GM19328 (cell line): Measurements from ENCODE around the gene GPR25.

Experiments
- ATAC-seq: cut with Tn5 transposase; IDR thresholded peaks from one replicate; pipeline ENCODE4 v1.9.1; 2021; ENCODE audit warnings: mild to moderate bottlenecking, moderate library complexity; ENCODE audit not compliant: unreplicated experiment

GPR25 gene

DNA sequence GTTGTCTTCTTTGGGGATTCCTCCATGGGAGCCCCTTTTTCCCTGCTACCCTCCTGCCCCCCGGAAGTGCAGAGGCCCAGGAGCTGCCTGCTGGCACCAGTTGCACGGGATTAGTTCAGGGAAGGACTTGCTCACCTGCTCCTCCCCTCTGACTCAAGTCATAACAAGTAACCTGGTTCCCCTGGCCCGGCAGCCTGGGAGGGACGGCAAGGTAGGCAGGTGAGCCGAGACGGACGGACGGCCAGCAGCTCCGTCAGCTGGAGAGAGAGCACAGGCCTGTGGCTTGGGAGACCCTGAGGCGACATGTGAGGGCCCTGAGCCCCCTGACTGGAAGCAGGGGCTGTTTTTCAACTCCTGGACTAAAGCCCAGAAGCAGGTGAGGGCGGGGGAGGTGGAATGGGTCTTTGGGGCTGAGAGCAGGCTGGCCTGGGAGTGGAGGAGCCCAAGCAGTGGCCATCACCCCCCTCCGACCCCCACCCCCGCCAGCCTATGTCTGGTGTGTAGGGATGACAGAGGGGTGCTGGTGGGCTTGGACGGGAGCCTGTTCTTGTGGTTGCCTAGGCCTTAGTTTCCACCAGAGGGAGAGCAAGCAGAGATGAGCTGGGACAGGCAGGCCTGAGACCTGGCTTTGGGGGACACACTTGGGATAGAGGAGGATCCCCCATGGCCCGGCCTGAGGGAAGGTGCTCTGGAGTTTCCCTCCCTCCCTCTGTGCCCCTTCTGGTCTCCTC is 22.1 kb downstream of the GPR25 start, which contains the start of gene INAVA:
INAVA (plus strand) TSS at position 189 of the 731 bp plus-strand sequence. CDS start 3,501 bp downstream, outside the sequence.
- ATAC-seq, result no peak

- ATAC-seq, result no peak
Observed at GRCh38 chr1:200895443-200895789, 22.6 kb downstream of the GPR25 start.

GRCh38 chr1:200895801-200896530 is 23.2 kb downstream of the GPR25 start:
- no peak for ATAC-seq

GRCh38 chr1:200896531-200897196 is 23.9 kb downstream of the GPR25 start:
- no peak for ATAC-seq

- no peak for ATAC-seq
Observed at GRCh38 chr1:200897259-200897658, 24.5 kb downstream of the GPR25 start.

DNA sequence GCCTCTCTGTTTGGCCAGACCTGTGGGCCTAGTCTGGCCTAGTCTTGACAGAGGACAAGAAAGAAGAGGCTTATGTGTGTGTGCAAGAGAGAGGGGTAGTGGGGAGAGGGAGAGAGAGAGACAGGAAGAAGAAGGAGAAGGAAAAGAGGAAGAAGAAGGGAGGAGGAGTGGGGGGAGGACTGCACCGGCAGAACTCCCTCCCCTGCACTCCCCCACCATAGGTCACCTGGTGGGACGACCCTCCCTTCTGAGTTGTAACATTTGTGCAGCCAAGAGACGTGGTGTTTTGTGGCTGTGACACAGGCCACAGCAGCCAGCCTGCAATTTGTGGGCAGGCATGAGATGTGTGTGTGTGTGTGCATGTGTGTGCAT is 26.2 kb downstream of the GPR25 start:
- ATAC-seq, result no peak

- ATAC-seq, result no peak
Observed at GRCh38 chr1:200899451-200899915, 26.7 kb downstream of the GPR25 start.

GRCh38 chr1:200899954-200900867 is 27.4 kb downstream of the GPR25 start:
- no peak for ATAC-seq

GRCh38 chr1:200900877-200901276 is 28.1 kb downstream of the GPR25 start:
- ATAC-seq, result no peak

GRCh38 chr1:200901350-200901749 is 28.6 kb downstream of the GPR25 start:
- ATAC-seq, result no peak

- ATAC-seq, result no peak
Observed at GRCh38 chr1:200901796-200902444, 29.1 kb downstream of the GPR25 start.

DNA sequence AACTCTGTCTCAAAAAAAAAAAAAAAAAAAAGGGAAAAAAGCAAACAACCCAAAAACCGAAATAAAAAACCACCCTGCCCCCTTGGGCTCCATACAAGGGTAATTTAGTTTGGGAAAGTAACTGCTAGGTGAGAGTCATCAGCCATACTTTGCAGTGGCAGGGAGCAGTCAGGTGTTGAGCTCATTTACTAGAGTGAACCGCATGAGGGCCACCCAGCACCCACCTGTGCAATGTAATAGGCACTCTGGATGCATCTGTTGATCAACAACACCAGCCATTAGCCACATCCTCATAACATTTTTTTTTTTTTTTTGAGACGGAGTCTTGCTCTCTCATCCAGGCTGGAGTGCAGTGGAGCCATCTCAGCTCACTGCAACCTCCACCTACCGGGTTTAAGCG is 31.0 kb downstream of the GPR25 start:
- no peak for ATAC-seq

GRCh38 chr1:200904772-200905171 is 32.0 kb downstream of the GPR25 start:
- no peak for ATAC-seq

- no peak for ATAC-seq
Observed at GRCh38 chr1:200905411-200906052, 32.8 kb downstream of the GPR25 start.

GRCh38 chr1:200906491-200906890 is 33.7 kb downstream of the GPR25 start:
- no peak for ATAC-seq

DNA sequence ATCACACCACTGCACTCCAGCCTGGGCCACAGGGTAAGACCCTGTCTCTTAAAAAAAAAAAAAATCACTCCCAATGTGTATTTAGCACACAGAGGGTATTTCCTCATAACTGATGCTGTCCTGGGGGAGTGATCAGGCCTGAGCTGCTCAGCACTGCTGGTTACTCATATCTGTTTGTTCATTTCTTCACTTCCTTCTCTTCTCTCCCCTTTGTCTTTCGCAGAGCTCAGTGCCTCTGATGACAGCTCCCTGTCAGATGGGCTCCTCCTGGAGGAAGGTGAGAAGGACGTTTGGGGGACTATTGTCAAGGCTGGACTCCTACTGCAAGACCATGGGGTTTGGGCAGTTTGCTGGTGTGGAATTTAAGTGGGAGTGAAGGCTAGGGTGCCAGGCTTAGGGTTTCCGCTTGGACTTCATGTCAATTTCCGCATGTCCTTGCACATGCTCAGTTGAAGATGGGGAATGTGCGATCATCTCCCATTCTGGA is 34.9 kb downstream of the GPR25 start:
- peak; percentile 56 for ATAC-seq

GRCh38 chr1:200908191-200908868 is 35.5 kb downstream of the GPR25 start:
- ATAC-seq, result no peak

- no peak for ATAC-seq
Observed at GRCh38 chr1:200909071-200909470, 36.3 kb downstream of the GPR25 start.

DNA sequence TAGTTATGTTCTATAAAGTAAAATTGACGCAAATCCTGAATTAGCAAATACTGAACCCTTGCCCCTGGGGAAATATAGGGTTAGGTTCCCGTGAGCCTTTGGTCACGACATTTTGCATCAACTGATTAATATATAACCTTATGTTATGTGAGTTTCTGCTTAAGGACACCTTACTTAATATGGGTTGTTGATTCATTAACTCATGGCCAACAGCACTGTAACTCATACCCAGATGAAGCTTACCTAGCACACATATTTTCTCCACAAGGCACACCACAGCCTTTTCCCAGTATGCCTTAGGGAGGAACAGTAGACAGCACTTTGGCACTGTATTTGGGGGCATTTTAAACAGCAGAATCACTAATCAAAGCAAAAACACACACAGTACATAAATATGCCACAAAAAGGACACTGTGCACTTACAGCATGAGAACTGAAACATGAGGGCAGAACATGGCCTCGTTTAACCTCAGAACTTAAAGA is 37.0 kb downstream of the GPR25 start:
- no peak for ATAC-seq
